NCI-H1048 (cell line): ENCODE data around the gene MAST2.
"Not testable (repeated sequence)": the region's sequence is repeated elsewhere in the genome, so short reads cannot be mapped to it uniquely, and the experiment has no call there.

Experiments
- DNase-seq: peaks from one replicate; lab custom pipeline; 2025; lab: John Stamatoyannopoulos, UW

Gene MAST2

GRCh38 chr1:45814776-45815175 lies 11.4 kb downstream of the MAST2 start:
- DNase-seq, result no peak

GRCh38 chr1:45815667-45816458 lies 12.5 kb downstream of the MAST2 start:
- no peak for DNase-seq

GRCh38 chr1:45820173-45820572 lies 16.8 kb downstream of the MAST2 start:
- no peak for DNase-seq

GRCh38 chr1:45820788-45821187 lies 17.4 kb downstream of the MAST2 start:
- no peak for DNase-seq

- DNase-seq, result no peak
These were observed 19.2 kb downstream of the MAST2 start for GRCh38 chr1:45822644-45823043.

- no peak for DNase-seq
These were observed 21.2 kb downstream of the MAST2 start for GRCh38 chr1:45824607-45825006.

- no peak for DNase-seq
These were observed 23.8 kb downstream of the MAST2 start for GRCh38 chr1:45827256-45827655.

GRCh38 chr1:45828841-45829240 lies 25.4 kb downstream of the MAST2 start:
- no peak for DNase-seq

- no peak for DNase-seq
These were observed 29.9 kb downstream of the MAST2 start for GRCh38 chr1:45833361-45833760.

- DNase-seq, result no peak
These were observed 31.3 kb downstream of the MAST2 start for GRCh38 chr1:45834689-45835088.

- no peak for DNase-seq
These were observed 33.0 kb downstream of the MAST2 start for GRCh38 chr1:45836451-45836850.

GRCh38 chr1:45836861-45837260 lies 33.4 kb downstream of the MAST2 start:
- not testable (repeated sequence) for DNase-seq

GRCh38 chr1:45838322-45838721 lies 34.9 kb downstream of the MAST2 start:
- DNase-seq, result not testable (repeated sequence)

GRCh38 chr1:45840704-45841103 lies 37.3 kb downstream of the MAST2 start:
- DNase-seq, result no peak

GRCh38 chr1:45842786-45843185 lies 39.4 kb downstream of the MAST2 start:
- DNase-seq, result no peak

GRCh38 chr1:45843474-45843905 lies 40.1 kb downstream of the MAST2 start:
- DNase-seq, result no peak

GRCh38 chr1:45844000-45844399 lies 40.6 kb downstream of the MAST2 start:
- not testable (repeated sequence) for DNase-seq

- no peak for DNase-seq
These were observed 43.5 kb downstream of the MAST2 start for GRCh38 chr1:45846931-45847330.

- no peak for DNase-seq
These were observed 44.7 kb downstream of the MAST2 start for GRCh38 chr1:45848097-45848496.

- no peak for DNase-seq
These were observed 45.3 kb downstream of the MAST2 start for GRCh38 chr1:45848714-45849113.

- DNase-seq, result no peak
These were observed 46.6 kb downstream of the MAST2 start for GRCh38 chr1:45850017-45850416.

GRCh38 chr1:45854724-45855123 lies 51.3 kb downstream of the MAST2 start:
- DNase-seq, result no peak

GRCh38 chr1:45857101-45857700 lies 53.8 kb downstream of the MAST2 start:
- DNase-seq, result no peak
